HG02981 (cell line): Measurements from ENCODE around the gene POLR3GL.
"Not testable (repeated sequence)": the region's sequence is repeated elsewhere in the genome, so short reads cannot be mapped to it uniquely, and the experiment has no call there.

Experiments
- ATAC-seq: cut with Tn5 transposase; IDR thresholded peaks from one replicate; pipeline ENCODE4 v1.9.1; 2021; ENCODE audit warnings: mild to moderate bottlenecking, moderate library complexity; ENCODE audit not compliant: unreplicated experiment

Gene POLR3GL

GRCh38 chr1:145964328-145965118 lies at the start of gene POLR3GL, which contains the start of gene ANKRD34A:
POLR3GL (plus strand) TSS chr1:145964690; CDS start chr1:145974866, 10,176 bp downstream.
ANKRD34A (minus strand) TSS chr1:145964575; CDS start chr1:145961759, 2,816 bp downstream.
- ATAC-seq: peak; percentile 85

GRCh38 chr1:145916745-145917144 lies 47.7 kb upstream of the POLR3GL start:
- no peak for ATAC-seq

- no peak for ATAC-seq
Observed at GRCh38 chr1:145917595-145917994, 46.9 kb upstream of the POLR3GL start.

GRCh38 chr1:145918144-145918991 lies 46.1 kb upstream of the POLR3GL start, which contains the start of gene PEX11B:
PEX11B (minus strand) TSS chr1:145918717; CDS start chr1:145918688, 29 bp downstream.
- peak; percentile 70 for ATAC-seq

GRCh38 chr1:145918992-145919939 lies 45.2 kb upstream of the POLR3GL start:
- peak; percentile 80 for ATAC-seq

- ATAC-seq: not testable (repeated sequence)
Observed at GRCh38 chr1:145920297-145920696, 44.2 kb upstream of the POLR3GL start.

GRCh38 chr1:145922266-145922665 lies 42.2 kb upstream of the POLR3GL start:
- ATAC-seq: no peak

- ATAC-seq: no peak
Observed at GRCh38 chr1:145926686-145927062, 37.8 kb upstream of the POLR3GL start.

GRCh38 chr1:145927063-145927886 lies 37.2 kb upstream of the POLR3GL start, which contains the start of gene RBM8A:
RBM8A (minus strand) TSS chr1:145927484; CDS start chr1:145927426, 58 bp downstream.
- peak; percentile 98 for ATAC-seq

- ATAC-seq: no peak
Observed at GRCh38 chr1:145927916-145928643, 36.4 kb upstream of the POLR3GL start.

GRCh38 chr1:145932522-145933009 lies 31.9 kb upstream of the POLR3GL start:
- not testable (repeated sequence) for ATAC-seq

GRCh38 chr1:145935708-145936107 lies 28.8 kb upstream of the POLR3GL start:
- ATAC-seq: no peak

GRCh38 chr1:145936247-145936646 lies 28.2 kb upstream of the POLR3GL start:
- ATAC-seq: no peak

- ATAC-seq: no peak
Observed at GRCh38 chr1:145937436-145937835, 27.1 kb upstream of the POLR3GL start.

- no peak for ATAC-seq
Observed at GRCh38 chr1:145942405-145942804, 22.1 kb upstream of the POLR3GL start.

- no peak for ATAC-seq
Observed at GRCh38 chr1:145942871-145943270, 21.6 kb upstream of the POLR3GL start.

- no peak for ATAC-seq
Observed at GRCh38 chr1:145944532-145944931, 20.0 kb upstream of the POLR3GL start.

GRCh38 chr1:145946477-145946986 lies 18.0 kb upstream of the POLR3GL start:
- ATAC-seq: no peak
